Transverse colon (tissue), 4 donors: ENCODE data around the gene EDC4.

Experiments
- CTCF ChIP-seq, 5 experiments: fragments of 200-600 bp in 3 of 5; fragments of 450-650 bp in 2 of 5; sonication (generic) in 3 of 5; IDR thresholded peaks; 1 replicate in 2 of 5; 2 replicates in 3 of 5; pipeline ENCODE4 v1.5.1; 2016 to 2017; ENCODE audit warnings: antibody characterized with exemption in 5 of 5, inconsistent platforms in 3 of 5, mild to moderate bottlenecking in 2 of 5, moderate library complexity in 1 of 5
- POLR2AphosphoS5 ChIP-seq, 3 donors: sonication (generic); formaldehyde crosslinking; IDR thresholded peaks; one replicate each; pipeline ENCODE4 v1.6.1; 2016; ENCODE audit warnings: antibody characterized with exemption in 3 of 3

GRCh38 chr16:67885976-67886375 is 13.1 kb downstream of the EDC4 start:
- TF ChIP-seq POLR2AphosphoS5 (IDR thresholded peaks at IDR 0.05), result no peak
- TF ChIP-seq CTCF (IDR thresholded peaks at IDR 0.05), result no peak
